ENCODE results near the gene KIAA1958. TPM values are rescaled to one million over a fixed set of nuclear protein-coding genes. Genes with fewer than 3 reads are reported as not detected.

Gene KIAA1958
- total RNA-seq, 3 donors from 2014 or later, result 7.4 to 12.7 (median 9.3) TPM

- ATAC-seq (no peak), DNase-seq (no peak)
- H3K36me3 ChIP-seq (ENCODE audit: low read depth), result no peaks in the 10 kb centered on the region
- H3K9me3 ChIP-seq, result peaks cover 7% of the 10 kb centered on the region
- intact Hi-C loops (cut with DNase I, micrococcal nuclease), result no loop called here
- TF ChIP-seq, protein P1, sequence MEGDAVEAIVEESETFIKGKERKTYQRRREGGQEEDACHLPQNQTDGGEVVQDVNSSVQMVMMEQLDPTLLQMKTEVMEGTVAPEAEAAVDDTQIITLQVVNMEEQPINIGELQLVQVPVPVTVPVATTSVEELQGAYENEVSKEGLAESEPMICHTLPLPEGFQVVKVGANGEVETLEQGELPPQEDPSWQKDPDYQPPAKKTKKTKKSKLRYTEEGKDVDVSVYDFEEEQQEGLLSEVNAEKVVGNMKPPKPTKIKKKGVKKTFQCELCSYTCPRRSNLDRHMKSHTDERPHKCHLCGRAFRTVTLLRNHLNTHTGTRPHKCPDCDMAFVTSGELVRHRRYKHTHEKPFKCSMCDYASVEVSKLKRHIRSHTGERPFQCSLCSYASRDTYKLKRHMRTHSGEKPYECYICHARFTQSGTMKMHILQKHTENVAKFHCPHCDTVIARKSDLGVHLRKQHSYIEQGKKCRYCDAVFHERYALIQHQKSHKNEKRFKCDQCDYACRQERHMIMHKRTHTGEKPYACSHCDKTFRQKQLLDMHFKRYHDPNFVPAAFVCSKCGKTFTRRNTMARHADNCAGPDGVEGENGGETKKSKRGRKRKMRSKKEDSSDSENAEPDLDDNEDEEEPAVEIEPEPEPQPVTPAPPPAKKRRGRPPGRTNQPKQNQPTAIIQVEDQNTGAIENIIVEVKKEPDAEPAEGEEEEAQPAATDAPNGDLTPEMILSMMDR (IDR thresholded peaks at IDR 0.05), result no peak
- H3K4me3 ChIP-seq, result no peak overlapping the region
- H3K4me1 ChIP-seq (ENCODE audit: low read depth), result no peaks in the 10 kb centered on the region
Observed at GRCh38 chr9:112462855-112463254, 23.8 kb upstream of the KIAA1958 start.

- Histone ChIP-seq H3K4me3 (no peak overlapping the region), H3K36me3 (ENCODE audit: low read depth) (no peaks in the 10 kb centered on the region), H3K4me1 (ENCODE audit: low read depth) (no peaks in the 10 kb centered on the region), H3K9me3 (peaks cover 7% of the 10 kb centered on the region)
- intact Hi-C loops (cut with DNase I, micrococcal nuclease), result no loop called here
- TF ChIP-seq, protein P1 (IDR thresholded peaks at IDR 0.05), result no peak
- ATAC-seq (no peak), DNase-seq (no peak)
Observed at GRCh38 chr9:112465352-112465751, 21.3 kb upstream of the KIAA1958 start.

GRCh38 chr9:112472996-112473395, 13.6 kb upstream of the KIAA1958 start:
- Histone ChIP-seq H3K36me3 (ENCODE audit: low read depth) (no peaks in the 10 kb centered on the region), H3K9me3 (peaks cover 6% of the 10 kb centered on the region), H3K4me1 (ENCODE audit: low read depth) (no peaks in the 10 kb centered on the region), H3K4me3 (no peak overlapping the region)
- ATAC-seq, result no peak
- TF ChIP-seq, protein P1 (IDR thresholded peaks at IDR 0.05), result no peak
- DNase-seq, result no peak
- intact Hi-C loops (cut with DNase I, micrococcal nuclease), result no loop called here

DNA sequence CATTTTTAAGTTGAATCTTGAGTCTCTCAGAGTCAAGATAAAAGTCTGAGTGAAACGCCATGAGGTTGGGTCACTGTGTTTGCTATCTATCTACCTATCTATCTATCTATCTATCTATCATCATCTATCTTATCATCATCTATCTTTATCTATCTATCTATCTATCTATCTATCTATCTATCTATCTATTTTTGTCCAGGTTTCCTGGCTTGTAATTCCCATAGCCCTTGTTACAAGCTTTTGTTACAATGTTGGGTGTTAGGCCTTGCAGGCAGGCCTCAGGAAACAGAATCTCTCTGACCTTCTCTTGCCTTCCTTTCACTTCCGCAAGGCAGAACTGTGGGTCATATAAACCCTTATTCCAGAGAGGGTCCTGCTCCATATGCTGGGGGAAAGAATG, 12.6 kb upstream of the KIAA1958 start:
- TF ChIP-seq, protein P1 (IDR thresholded peaks at IDR 0.05), result no peak
- Histone ChIP-seq H3K36me3 (ENCODE audit: low read depth) (no peaks in the 10 kb centered on the region), H3K4me1 (ENCODE audit: low read depth) (no peaks in the 10 kb centered on the region), H3K9me3 (peaks cover 6% of the 10 kb centered on the region), H3K4me3 (no peak overlapping the region)
- intact Hi-C loops (cut with DNase I, micrococcal nuclease), result no loop called here
- DNase-seq (no peak), ATAC-seq (no peak)

- ATAC-seq (no peak), DNase-seq (no peak)
- H3K36me3 ChIP-seq (ENCODE audit: low read depth), result no peaks in the 10 kb centered on the region
- TF ChIP-seq, protein P1 (IDR thresholded peaks at IDR 0.05), result no peak
- H3K9me3 ChIP-seq, result peaks cover 6% of the 10 kb centered on the region
- no peaks in the 10 kb centered on the region for H3K4me1 ChIP-seq (ENCODE audit: low read depth)
- intact Hi-C loops (cut with DNase I, micrococcal nuclease), result no loop called here
- no peak overlapping the region for H3K4me3 ChIP-seq
Observed at GRCh38 chr9:112475318-112475717, 11.3 kb upstream of the KIAA1958 start.

DNA sequence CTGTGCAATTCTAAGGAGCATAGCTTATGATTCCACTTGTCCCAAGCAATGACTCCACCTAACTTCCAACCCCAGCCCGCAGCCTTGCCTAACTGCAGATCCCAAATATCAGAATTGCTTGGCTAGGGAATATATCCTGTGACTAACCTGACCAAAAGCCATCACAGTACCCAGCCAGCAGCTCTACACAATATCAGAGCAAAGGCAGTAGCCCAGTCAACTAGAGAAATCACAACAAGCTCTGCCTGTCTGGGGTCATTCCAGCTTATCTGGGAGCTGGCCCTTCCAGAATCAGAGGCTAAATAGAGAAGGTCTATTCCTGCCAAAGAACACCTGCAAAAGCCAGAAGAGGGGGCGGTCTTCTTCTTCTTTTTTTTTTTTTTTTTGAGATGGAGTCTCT, 9.3 kb upstream of the KIAA1958 start:
- no peak for DNase-seq
- TF ChIP-seq, protein P1 (IDR thresholded peaks at IDR 0.05), result no peak
- ATAC-seq, result no peak
- intact Hi-C loops (cut with DNase I, micrococcal nuclease), result no loop called here
- Histone ChIP-seq H3K9me3 (peaks cover 6% of the 10 kb centered on the region), H3K4me3 (no peak overlapping the region), H3K4me1 (ENCODE audit: low read depth) (no peaks in the 10 kb centered on the region), H3K36me3 (ENCODE audit: low read depth) (no peaks in the 10 kb centered on the region)
